ENCODE measurements around the gene SH2D6.

SH2D6 gene

DNA sequence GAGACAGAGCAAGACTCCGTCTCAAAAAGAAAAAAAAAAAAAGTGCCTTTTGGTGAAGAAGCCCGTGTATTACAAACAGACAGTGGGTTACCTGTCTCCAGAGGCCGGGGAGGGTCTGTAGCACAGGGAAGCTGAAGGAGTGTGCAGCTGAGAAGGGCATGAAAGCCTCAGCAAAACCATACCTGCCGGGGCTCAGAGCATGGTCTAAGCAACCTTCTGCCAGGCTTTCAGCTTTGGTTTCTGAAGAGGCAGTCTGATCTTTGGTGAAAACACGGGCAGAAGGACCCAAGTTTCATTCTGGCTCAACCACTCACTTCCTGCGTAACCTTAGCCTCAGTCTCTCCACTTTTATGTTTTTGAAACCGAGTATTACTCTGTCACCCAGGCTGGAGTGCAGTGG, 21.5 kb downstream of the SH2D6 start:
- no peak for DNase-seq (ENCODE audit: low read depth)

- no peak for DNase-seq (ENCODE audit: low read depth)
Observed at GRCh38 chr2:85440729-85441128, 22.2 kb downstream of the SH2D6 start.

GRCh38 chr2:85441864-85442263, 23.4 kb downstream of the SH2D6 start:
- DNase-seq (ENCODE audit: low read depth) = no peak

DNA sequence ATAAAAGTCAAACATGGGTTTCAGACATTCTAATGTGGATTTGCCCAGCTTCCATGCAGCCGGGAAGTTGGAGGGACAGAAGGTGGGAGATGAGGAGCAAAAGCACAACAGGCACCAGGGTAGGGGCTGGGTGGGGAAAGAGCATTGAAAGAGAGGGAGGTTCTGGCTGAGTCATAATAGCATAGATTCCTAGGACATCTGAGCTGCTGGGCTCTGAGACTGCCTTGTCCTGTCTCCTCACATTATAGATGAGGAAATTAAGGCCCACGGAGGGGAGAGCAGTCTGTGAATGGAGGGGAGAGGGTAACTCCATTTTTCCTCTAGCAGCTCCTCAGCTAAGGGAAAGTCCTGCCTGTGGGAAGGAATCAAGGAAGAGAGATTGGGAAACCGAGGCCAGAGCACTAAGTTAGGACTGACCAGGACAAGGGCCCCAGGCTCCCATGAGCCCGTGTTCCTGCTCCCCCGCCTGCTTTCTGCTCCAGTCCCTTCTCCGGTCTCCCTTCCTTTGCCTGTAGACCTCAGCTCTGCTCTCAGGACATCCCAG, 26.2 kb downstream of the SH2D6 start:
- no peak for DNase-seq (ENCODE audit: low read depth)

DNA sequence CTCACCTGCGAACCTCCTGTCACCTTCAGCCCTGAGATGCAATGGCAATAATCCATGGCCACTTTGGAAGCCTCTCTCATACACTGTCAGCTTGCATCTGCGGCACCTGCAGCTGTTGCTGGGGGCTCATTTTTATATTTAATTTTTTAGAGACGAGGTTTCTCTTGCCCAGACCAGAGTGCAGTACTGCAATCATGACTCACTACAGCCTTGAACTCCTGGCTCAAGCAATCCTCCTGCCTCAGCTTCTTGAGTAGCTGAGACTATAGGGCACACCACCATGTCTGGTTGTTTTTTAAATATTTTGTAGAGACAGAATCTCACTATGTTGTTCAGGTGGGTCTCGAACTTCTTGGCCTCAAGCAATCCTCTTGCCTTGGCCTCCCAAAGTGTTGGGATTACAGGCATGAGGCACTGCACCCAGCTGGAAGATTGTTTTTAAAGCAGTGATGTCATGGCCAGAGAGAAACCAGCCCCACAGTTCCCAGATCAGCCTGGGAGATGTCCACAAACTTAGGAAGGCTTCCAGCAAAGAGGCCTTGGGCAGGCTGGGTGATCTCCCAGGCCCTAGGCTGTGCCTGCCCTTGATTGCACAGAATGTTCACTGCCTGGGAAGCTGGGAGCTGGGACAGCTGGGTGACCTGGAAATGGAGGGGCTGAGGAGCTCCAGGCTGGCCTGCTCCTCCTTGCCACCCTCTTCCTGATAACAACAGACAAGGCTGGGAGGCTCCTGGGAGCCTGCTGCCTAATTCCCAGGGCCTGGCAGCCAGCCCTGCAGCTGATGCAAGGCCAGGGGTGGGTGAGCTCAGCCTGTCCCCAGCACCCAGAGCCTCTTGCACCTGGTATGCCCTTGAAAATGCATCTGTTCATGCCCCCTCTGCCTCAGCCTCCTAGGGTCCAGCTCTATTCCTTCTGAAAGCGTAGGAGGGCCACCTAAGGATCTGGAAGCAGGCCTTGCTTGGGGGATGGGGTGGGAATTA, 27.1 kb downstream of the SH2D6 start:
- no peak for DNase-seq (ENCODE audit: low read depth)

- no peak for DNase-seq (ENCODE audit: low read depth)
Observed at GRCh38 chr2:85446296-85447221, 28.0 kb downstream of the SH2D6 start.

GRCh38 chr2:85447222-85447585, 28.7 kb downstream of the SH2D6 start:
- DNase-seq (ENCODE audit: low read depth) = no peak

- DNase-seq (ENCODE audit: low read depth) = no peak
Observed at GRCh38 chr2:85448461-85449213, 30.1 kb downstream of the SH2D6 start.

DNA sequence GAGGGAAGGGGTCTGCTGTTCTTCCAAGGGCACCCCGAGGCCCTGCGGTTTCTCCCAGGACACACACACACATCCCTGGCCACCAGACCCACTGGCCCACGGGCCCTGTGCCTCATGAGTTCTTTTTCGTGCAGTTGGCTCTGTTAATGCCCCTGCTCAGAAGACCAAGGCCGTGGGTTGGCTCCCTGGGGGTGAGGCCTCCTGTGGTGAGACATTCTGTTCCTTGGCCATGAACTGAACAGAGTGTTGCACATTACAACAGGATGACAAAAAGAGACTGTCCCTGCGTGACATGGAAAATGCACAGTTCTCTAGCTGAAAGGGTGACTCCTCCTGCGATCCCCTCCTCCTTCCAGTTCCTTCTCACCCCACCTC, 30.7 kb downstream of the SH2D6 start:
- DNase-seq (ENCODE audit: low read depth) = no peak

DNA sequence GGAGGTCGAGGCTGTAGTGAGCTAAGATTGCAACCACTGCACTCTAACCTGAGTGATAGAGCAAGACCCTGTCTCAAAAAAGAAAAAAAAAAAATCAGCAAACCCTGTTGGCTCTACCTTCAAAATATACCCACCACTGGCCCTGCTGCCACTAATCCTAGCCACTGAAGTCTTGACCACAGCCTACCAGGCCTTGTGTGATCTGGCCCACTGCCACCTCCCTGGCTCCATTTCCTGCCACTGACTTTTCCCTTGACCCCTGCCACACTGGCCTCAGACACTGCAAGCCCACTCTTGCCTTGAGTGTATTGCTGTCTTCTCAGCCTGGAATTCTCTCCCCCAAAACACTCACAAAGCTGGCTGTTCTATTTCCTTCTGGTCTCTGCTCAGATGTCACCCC, 33.7 kb downstream of the SH2D6 start:
- no peak for DNase-seq (ENCODE audit: low read depth)

- DNase-seq (ENCODE audit: low read depth) = no peak
Observed at GRCh38 chr2:85453571-85453970, 35.1 kb downstream of the SH2D6 start.

DNA sequence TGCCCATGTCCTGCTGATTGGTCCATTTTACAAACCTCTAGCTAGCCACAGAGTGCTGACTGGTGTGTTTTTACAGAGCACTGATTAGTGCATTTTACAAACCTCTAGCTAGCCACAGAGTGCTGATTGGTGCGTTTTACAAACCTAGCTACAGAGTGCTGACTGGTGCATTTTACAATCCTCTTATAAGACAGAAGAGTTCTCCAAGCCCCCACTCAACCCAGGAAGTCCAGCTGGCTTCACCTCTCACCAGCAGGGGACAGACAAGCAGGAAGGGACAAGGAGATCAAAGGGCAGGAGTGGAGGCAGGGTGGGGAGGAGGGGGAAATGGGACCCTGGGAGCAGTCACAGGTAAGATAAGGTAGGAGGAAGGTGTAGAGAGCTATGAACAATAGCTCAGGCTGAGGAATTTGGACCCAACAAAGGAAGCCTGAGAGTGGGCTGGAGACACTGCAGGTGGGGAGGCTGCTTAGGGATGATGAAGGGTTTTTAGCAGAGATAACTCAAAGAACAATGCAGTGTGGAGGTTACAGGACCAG, 37.1 kb downstream of the SH2D6 start:
- no peak for DNase-seq (ENCODE audit: low read depth)

DNA sequence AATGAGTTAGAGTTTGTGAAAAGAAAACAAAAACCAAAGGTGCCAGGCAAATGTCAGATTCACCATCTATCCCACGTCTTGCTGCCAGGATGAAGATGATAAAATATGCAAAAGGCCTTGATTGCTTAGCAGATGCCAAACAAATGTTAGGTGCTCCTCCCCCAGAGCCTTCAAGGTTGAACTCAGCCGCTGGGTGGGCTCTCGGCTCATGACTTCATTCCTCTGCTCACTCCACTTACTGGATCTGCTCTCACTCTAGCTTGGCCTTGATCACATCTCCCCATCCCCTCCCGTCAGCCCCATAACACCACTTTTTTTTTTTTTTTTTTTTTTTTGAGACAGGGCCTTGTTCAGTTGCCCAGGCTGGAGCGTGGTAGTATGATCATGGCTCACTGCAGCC, 38.5 kb downstream of the SH2D6 start:
- DNase-seq (ENCODE audit: low read depth) = no peak

- no peak for DNase-seq (ENCODE audit: low read depth)
Observed at GRCh38 chr2:85457877-85458316, 39.4 kb downstream of the SH2D6 start.

GRCh38 chr2:85458601-85459563, 40.4 kb downstream of the SH2D6 start:
- no peak for DNase-seq (ENCODE audit: low read depth)

DNA sequence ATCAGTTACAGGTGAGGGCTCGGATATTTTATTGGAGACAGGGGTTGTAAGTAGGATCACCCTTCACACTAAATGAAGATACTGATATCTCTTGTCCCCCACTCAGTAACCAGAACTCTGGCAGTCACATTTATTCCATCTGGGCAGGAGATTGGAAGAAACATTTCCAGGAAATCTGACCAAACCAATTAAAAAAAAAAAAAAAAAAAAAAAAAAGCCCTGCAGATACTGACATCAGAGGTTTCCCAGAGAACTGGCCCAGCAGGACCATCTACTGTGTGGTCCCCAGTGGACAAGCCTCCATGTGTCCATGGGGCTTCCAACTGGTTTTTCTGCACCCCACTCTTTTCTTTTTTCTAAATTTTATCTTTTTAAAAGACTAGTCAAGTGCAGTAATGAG, 41.3 kb downstream of the SH2D6 start:
- DNase-seq (ENCODE audit: low read depth) = no peak

DNA sequence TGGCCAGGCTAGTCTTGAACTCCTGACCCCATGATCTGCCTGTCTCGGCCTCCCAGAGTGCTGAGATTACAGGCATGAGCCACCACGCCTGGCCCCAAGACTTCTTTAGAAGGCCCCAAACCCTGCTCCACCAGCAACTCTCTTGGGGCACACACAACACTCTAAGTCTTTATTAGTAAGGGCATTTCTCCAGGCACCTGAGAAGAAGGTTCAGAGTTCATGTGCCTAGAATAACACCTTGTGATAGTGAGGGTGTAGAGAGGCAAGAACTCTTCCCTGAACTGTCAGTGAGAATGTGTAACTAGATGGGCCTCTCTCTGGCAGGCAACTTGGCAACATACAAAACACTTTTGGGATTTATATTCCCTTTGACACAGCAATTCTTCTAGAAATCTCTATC, 43.8 kb downstream of the SH2D6 start:
- no peak for DNase-seq (ENCODE audit: low read depth)

GRCh38 chr2:85468096-85468703, 49.7 kb downstream of the SH2D6 start:
- no peak for DNase-seq (ENCODE audit: low read depth)

DNA sequence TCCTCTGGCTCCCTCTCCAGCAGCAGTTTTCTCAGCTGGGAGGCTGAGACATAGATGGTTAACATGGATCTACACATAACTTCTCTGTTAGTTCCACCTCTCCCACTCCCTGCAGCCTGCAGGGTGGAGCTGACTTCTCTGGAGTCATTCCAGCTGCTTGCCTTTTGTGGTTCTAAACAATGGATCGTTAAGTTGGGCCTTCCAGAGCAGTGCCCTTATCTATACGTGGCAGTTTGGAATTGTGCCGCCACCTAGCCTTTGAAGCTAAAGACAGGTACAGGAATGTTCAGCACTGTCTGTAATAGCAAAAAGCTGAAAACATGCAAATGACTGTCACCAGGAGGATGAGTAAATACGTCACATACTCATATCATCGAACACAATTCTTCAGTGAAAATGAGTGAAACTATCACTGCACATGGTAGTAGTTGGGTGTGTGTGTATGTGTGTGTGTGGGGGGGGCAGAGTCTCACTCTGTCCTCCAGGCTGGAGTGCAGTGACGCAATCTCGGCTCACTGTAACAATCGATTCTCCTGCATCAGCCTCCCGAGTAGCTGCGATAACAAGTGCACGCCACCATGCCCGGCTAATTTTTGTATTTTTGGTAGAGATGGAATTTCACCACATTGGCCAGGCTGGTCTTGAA, 50.3 kb downstream of the SH2D6 start:
- DNase-seq (ENCODE audit: low read depth) = no peak

Data from stimulated activated CD8-positive, alpha-beta memory T cell treated with anti-CD3 and anti-CD28 coated beads, Interleukin-15, amount 100 ng/mL, for 1 hour (primary cell).